PC-9 (cell line): ENCODE measurements around the gene LYPD6B. TPM values are rescaled to one million over a fixed set of nuclear protein-coding genes. Genes with fewer than 3 reads are reported as not detected.

Source experiments
- BruUV-seq: library from RNA; stranded (reverse); fragments of 400-500 nt; replicated peaks from 2 replicates; lab custom pipeline; 2021; lab: Mats Ljungman, UMichigan
- CTCF ChIA-PET: fragments of 300-600 bp; sonication (Branson Sonifier 250); formaldehyde crosslinking; loops from one replicate; lab custom pipeline; 2022; ENCODE audit warnings: antibody characterized with exemption; lab: Charles Lee
- POLR2A ChIA-PET: fragments of 300-600 bp; sonication (Branson Sonifier 250); formaldehyde crosslinking; loops from one replicate; lab custom pipeline; 2022; ENCODE audit warnings: antibody characterized with exemption; ENCODE audit not compliant: unreplicated experiment; lab: Charles Lee
- DNase-seq, 2 experiments: peaks; one replicate each; pipeline versions ENCODE4 v3.0.0 to v3.0.0-alpha.2; 2015 to 2022; ENCODE audit warnings: mixed read lengths in 1 of 2
- H2AFZ ChIP-seq: fragments of 200-600 bp; sonication (generic); 2 replicates; pipeline ENCODE4 v1.8.1; 2017; ENCODE audit warnings: antibody characterized with exemption
- H3F3A ChIP-seq: fragments of 200-600 bp; sonication (generic); 2 replicates; pipeline ENCODE4 v1.8.1; 2017; ENCODE audit warnings: antibody characterized with exemption, mild to moderate bottlenecking, low read depth; ENCODE audit not compliant: insufficient read depth
- H3K27ac ChIP-seq: fragments of 200-600 bp; sonication (generic); 2 replicates; pipeline ENCODE4 v1.6.1; 2016; ENCODE audit warnings: mixed run types
- H3K27me3 ChIP-seq: fragments of 200-600 bp; sonication (generic); 2 replicates; pipeline ENCODE4 v1.6.1; 2016; ENCODE audit warnings: low read depth, mixed run types; ENCODE audit not compliant: insufficient read depth
- H3K36me3 ChIP-seq: fragments of 200-600 bp; sonication (generic); 2 replicates; pipeline ENCODE4 v1.6.1; 2016; ENCODE audit warnings: low read depth, mixed run types
- H3K4me1 ChIP-seq: fragments of 200-600 bp; sonication (generic); replicated peaks from 2 replicates; pipeline ENCODE4 v1.6.1; 2016; ENCODE audit warnings: mixed run types; ENCODE audit not compliant: insufficient read depth
- H3K4me2 ChIP-seq: fragments of 200-600 bp; sonication (generic); 2 replicates; pipeline ENCODE4 v1.6.1; 2017; ENCODE audit warnings: mixed run types
- H3K4me3 ChIP-seq: fragments of 200-600 bp; sonication (generic); 2 replicates; pipeline ENCODE4 v1.6.1; 2016; ENCODE audit warnings: mixed run types
- H3K79me2 ChIP-seq: fragments of 200-600 bp; sonication (generic); 2 replicates; pipeline ENCODE4 v1.6.1; 2017; ENCODE audit warnings: low read depth, mixed run types
- H3K9me2 ChIP-seq: fragments of 200-600 bp; sonication (generic); 2 replicates; pipeline ENCODE4 v1.8.1; 2017; ENCODE audit warnings: mild to moderate bottlenecking; ENCODE audit not compliant: insufficient read depth
- H3K9me3 ChIP-seq: fragments of 200-600 bp; sonication (generic); 2 replicates; pipeline ENCODE4 v1.8.1; 2016; ENCODE audit warnings: low read depth; ENCODE audit not compliant: insufficient read depth
- H4K20me1 ChIP-seq: fragments of 200-600 bp; sonication (generic); 2 replicates; pipeline ENCODE4 v1.8.1; 2017; ENCODE audit not compliant: insufficient read depth
- EZH2 ChIP-seq: fragments of 200-600 bp; sonication (generic); IDR thresholded peaks from 2 replicates; pipeline ENCODE4 v1.8.0; 2017; ENCODE audit warnings: antibody characterized with exemption, low read depth
- intact Hi-C: fragments of 100-400 bp; cut with micrococcal nuclease; formaldehyde crosslinking; loops from one replicate; pipeline ENCODE4 v1.10.0; 2022; ENCODE audit not compliant: unreplicated experiment
- total RNA-seq: library from RNA; stranded (reverse); gene quantifications from 2 replicates; pipeline ENCODE4 v1.2.3, GENCODE V29; 2021
- TF ChIP-seq, protein P1 (sequence below): fragments of 200-600 bp; sonication (generic); conservative IDR thresholded peaks from 2 replicates; pipeline ENCODE4 v1.6.1; 2017; ENCODE audit warnings: mixed run types, antibody characterized with exemption, mild to moderate bottlenecking, moderate library complexity

LYPD6B gene
- total RNA-seq, 1 experiment from 2014 or later, result 10.0 TPM

DNA sequence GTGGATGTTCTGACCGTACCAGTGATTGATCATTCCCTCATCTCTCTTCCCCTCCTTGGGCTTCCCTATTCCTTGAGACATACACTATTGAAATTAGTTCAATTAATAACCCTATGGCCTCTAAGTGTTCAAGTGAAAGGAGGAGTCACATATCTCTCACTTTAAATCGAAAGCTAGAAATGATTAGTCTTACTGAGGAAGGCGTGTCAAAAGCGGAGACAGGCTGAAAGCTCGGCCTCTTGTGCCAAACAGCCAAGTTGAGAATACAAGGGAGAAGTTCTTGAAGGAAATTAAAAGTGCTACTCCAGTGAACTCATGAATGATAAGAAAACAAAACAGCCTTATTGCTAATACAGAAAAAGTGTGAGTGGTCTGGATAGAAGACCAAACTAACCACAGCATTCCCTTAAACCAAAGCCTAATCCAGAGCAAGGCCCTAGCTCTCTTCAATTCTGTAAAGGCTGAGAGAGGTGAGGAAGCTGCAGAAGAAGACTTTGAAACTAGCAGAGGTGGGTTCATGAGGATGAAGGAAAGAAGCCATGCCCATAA, 147.5 kb downstream of the LYPD6B start:
- TF ChIP-seq, protein P1, sequence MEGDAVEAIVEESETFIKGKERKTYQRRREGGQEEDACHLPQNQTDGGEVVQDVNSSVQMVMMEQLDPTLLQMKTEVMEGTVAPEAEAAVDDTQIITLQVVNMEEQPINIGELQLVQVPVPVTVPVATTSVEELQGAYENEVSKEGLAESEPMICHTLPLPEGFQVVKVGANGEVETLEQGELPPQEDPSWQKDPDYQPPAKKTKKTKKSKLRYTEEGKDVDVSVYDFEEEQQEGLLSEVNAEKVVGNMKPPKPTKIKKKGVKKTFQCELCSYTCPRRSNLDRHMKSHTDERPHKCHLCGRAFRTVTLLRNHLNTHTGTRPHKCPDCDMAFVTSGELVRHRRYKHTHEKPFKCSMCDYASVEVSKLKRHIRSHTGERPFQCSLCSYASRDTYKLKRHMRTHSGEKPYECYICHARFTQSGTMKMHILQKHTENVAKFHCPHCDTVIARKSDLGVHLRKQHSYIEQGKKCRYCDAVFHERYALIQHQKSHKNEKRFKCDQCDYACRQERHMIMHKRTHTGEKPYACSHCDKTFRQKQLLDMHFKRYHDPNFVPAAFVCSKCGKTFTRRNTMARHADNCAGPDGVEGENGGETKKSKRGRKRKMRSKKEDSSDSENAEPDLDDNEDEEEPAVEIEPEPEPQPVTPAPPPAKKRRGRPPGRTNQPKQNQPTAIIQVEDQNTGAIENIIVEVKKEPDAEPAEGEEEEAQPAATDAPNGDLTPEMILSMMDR, result no peak
- TF ChIP-seq EZH2, result no peak
- CTCF ChIA-PET, result no interaction called here
- no peak overlapping the region for H3K4me2 ChIP-seq
- POLR2A ChIA-PET, result no interaction called here
- BruUV-seq, result no TSS peak
- H2AFZ ChIP-seq, result no peak overlapping the region
- H3K4me1 ChIP-seq, result no peaks in the 10 kb centered on the region
- no peaks in the 10 kb centered on the region for H4K20me1 ChIP-seq
- no peaks in the 10 kb centered on the region for H3K36me3 ChIP-seq
- H3K27ac ChIP-seq, result no peak overlapping the region
- no peaks in the 10 kb centered on the region for H3K27me3 ChIP-seq
- H3K9me2 ChIP-seq, result no peaks in the 10 kb centered on the region
- H3K9me3 ChIP-seq, result no peaks in the 10 kb centered on the region
- H3K79me2 ChIP-seq, result no peaks in the 10 kb centered on the region
- H3K4me3 ChIP-seq, result no peak overlapping the region
- no peaks in the 10 kb centered on the region for H3F3A ChIP-seq
- no peak for DNase-seq
- intact Hi-C loops, result no loop called here

DNA sequence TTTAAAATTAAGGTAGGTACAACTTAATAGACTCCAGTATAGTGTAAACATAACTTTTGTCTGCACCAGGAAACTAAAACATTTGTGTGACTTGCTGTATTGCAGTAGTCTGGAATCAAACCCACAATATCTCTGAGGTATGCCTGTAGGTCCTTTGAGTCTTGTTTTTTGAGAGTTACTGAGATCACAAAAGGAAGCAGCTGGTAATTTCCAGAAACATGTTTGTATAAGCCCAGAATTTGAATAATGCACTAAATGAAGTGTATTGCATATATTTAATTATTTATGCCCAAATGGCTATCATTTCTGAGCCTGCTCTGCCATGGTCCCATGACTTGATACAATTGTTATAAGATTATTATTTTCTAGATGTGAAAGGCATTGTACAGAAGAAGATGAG, 148.6 kb downstream of the LYPD6B start:
- POLR2A ChIA-PET, result no interaction called here
- no TSS peak for BruUV-seq
- Histone ChIP-seq H3K27me3 (no peaks in the 10 kb centered on the region), H3K36me3 (no peaks in the 10 kb centered on the region), H3K4me3 (no peak overlapping the region), H3K9me2 (no peaks in the 10 kb centered on the region), H3K4me1 (no peaks in the 10 kb centered on the region), H3K9me3 (no peaks in the 10 kb centered on the region), H3K27ac (no peak overlapping the region), H4K20me1 (no peaks in the 10 kb centered on the region), H3K4me2 (no peak overlapping the region), H2AFZ (no peak overlapping the region), H3F3A (no peaks in the 10 kb centered on the region), H3K79me2 (no peaks in the 10 kb centered on the region)
- intact Hi-C loops, result no loop called here
- DNase-seq, result no peak
- CTCF ChIA-PET, result no interaction called here
- no peak for TF ChIP-seq EZH2

DNA sequence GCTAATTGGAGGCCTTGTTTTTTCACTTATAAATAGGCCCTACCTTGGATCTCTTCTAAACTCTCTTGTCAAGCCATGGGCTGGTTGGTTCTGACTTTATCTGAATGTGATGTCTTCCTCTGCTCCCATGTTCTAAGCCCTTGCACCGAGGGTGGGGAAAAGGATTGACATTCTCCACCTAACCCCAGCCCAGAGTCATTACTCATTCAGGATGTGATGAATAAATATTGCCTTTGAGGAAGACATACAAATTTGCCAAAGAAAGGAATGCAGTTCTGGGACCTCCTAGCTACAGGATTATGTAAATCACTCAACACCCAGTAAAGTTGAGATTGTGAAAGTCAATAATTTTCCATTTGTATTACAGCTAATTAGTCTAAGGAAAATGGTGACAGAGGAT, 149.8 kb downstream of the LYPD6B start:
- POLR2A ChIA-PET, result no interaction called here
- Histone ChIP-seq H3K9me3 (no peaks in the 10 kb centered on the region), H3F3A (no peaks in the 10 kb centered on the region), H4K20me1 (no peaks in the 10 kb centered on the region), H3K4me1 (no peaks in the 10 kb centered on the region), H3K36me3 (no peaks in the 10 kb centered on the region), H3K79me2 (no peaks in the 10 kb centered on the region), H3K27me3 (no peaks in the 10 kb centered on the region), H3K4me2 (no peak overlapping the region), H2AFZ (no peak overlapping the region), H3K4me3 (no peak overlapping the region), H3K27ac (no peak overlapping the region), H3K9me2 (no peaks in the 10 kb centered on the region)
- TF ChIP-seq EZH2, result no peak
- TF ChIP-seq, protein P1, result no peak
- no peak for DNase-seq
- intact Hi-C loops, result no loop called here
- no TSS peak for BruUV-seq
- CTCF ChIA-PET, result no interaction called here

DNA sequence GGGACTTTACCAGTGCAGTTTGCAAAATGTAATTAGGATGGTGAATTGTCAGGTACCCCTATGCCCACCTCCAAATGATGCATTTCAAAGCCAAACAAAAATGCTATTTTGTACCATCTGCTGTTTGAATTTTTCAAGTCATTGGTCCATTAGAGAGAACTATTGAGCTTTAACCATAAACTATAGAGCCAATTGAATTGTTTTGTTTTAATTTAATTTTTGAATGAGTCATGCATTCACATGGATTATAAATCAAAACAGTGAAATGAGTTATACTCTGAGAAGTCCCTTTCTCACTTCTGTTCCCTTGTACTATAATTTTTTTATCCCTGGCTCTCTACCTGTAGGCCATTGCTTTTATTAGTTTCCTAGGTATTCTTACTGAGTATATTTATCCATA, 151.3 kb downstream of the LYPD6B start:
- Histone ChIP-seq H3K9me3 (no peaks in the 10 kb centered on the region), H3K9me2 (no peaks in the 10 kb centered on the region), H3K36me3 (no peaks in the 10 kb centered on the region), H3K4me1 (no peaks in the 10 kb centered on the region), H3K27me3 (no peaks in the 10 kb centered on the region), H2AFZ (no peak overlapping the region), H3K27ac (no peak overlapping the region), H3K4me3 (no peak overlapping the region), H3K79me2 (no peaks in the 10 kb centered on the region), H3F3A (no peaks in the 10 kb centered on the region), H4K20me1 (no peaks in the 10 kb centered on the region), H3K4me2 (no peak overlapping the region)
- intact Hi-C loops, result no loop called here
- TF ChIP-seq, protein P1, result no peak
- no peak for TF ChIP-seq EZH2
- no TSS peak for BruUV-seq
- CTCF ChIA-PET, result no interaction called here
- DNase-seq, result no peak
- POLR2A ChIA-PET, result no interaction called here
